HG03066 (cell line): ENCODE results near the gene CHTF18.

Experiments used
- ATAC-seq: cut with Tn5 transposase; IDR thresholded peaks from one replicate; pipeline ENCODE4 v1.9.1; 2021; ENCODE audit warnings: low read depth; ENCODE audit not compliant: unreplicated experiment

CHTF18 gene

GRCh38 chr16:760065-760464 lies 28.4 kb upstream of the CHTF18 start:
- ATAC-seq = no peak

- no peak for ATAC-seq
Measured at GRCh38 chr16:760545-761343, 27.7 kb upstream of the CHTF18 start, which contains the start of gene MSLN. Gene MSLN (plus strand): TSS chr16:760734. CDS start chr16:762681, 1,947 bp downstream.

- no peak for ATAC-seq
Measured at GRCh38 chr16:761625-762513, 26.6 kb upstream of the CHTF18 start.

- ATAC-seq = no peak
Measured at GRCh38 chr16:762595-763268, 25.7 kb upstream of the CHTF18 start.

- no peak for ATAC-seq
Measured at GRCh38 chr16:763369-764183, 24.8 kb upstream of the CHTF18 start.

GRCh38 chr16:764184-764750 lies 24.2 kb upstream of the CHTF18 start:
- no peak for ATAC-seq

- ATAC-seq = no peak
Measured at GRCh38 chr16:764848-765487, 23.5 kb upstream of the CHTF18 start.

- no peak for ATAC-seq
Measured at GRCh38 chr16:765488-765865, 22.9 kb upstream of the CHTF18 start.

- ATAC-seq = no peak
Measured at GRCh38 chr16:766008-766819, 22.2 kb upstream of the CHTF18 start.

- ATAC-seq = no peak
Measured at GRCh38 chr16:766820-767640, 21.4 kb upstream of the CHTF18 start.

- no peak for ATAC-seq
Measured at GRCh38 chr16:767743-768235, 20.6 kb upstream of the CHTF18 start.

GRCh38 chr16:768428-768827 lies 20.0 kb upstream of the CHTF18 start:
- ATAC-seq = no peak

- no peak for ATAC-seq
Measured at GRCh38 chr16:769184-769784, 19.1 kb upstream of the CHTF18 start.

- ATAC-seq = no peak
Measured at GRCh38 chr16:769934-770333, 18.5 kb upstream of the CHTF18 start.

- ATAC-seq = no peak
Measured at GRCh38 chr16:770411-770810, 18.0 kb upstream of the CHTF18 start.

GRCh38 chr16:772959-773358 lies 15.5 kb upstream of the CHTF18 start:
- ATAC-seq = no peak
